GM04504 (cell line): Measurements from ENCODE around the gene VANGL2.

ENCODE experiments used
- DNase-seq: peaks from one replicate; pipeline ENCODE4 v3.0.0-alpha.2; 2012; ENCODE audit warnings: low read depth

The VANGL2 gene

DNA sequence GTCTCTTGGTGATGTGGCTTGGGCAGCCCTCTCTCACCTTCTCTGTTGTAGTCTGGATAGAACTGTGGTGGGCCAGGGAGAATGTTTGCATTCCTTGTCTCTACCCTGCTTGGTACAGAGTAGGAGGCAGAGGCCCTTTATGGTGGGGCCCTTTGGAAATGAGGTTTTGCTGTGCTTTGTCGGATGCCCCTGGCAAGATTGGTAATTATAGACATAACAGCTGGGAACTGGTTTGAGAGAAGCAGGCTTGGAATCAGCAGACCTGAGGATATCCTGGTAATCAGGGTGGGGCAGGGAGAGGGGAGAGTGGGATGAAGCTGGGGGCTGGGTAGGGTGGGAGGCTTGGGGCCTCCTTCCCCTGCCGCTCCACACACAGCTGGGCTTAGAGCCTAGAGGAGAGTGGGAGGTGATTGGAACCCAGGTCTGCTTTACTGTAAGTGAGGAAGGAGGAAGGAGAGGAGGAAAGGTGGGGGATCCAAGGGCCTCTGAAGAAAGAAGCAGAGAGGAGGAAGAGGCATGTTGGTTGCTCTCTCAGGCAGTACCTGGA, 5.0 kb downstream of the VANGL2 start:
- DNase-seq = no peak

DNA sequence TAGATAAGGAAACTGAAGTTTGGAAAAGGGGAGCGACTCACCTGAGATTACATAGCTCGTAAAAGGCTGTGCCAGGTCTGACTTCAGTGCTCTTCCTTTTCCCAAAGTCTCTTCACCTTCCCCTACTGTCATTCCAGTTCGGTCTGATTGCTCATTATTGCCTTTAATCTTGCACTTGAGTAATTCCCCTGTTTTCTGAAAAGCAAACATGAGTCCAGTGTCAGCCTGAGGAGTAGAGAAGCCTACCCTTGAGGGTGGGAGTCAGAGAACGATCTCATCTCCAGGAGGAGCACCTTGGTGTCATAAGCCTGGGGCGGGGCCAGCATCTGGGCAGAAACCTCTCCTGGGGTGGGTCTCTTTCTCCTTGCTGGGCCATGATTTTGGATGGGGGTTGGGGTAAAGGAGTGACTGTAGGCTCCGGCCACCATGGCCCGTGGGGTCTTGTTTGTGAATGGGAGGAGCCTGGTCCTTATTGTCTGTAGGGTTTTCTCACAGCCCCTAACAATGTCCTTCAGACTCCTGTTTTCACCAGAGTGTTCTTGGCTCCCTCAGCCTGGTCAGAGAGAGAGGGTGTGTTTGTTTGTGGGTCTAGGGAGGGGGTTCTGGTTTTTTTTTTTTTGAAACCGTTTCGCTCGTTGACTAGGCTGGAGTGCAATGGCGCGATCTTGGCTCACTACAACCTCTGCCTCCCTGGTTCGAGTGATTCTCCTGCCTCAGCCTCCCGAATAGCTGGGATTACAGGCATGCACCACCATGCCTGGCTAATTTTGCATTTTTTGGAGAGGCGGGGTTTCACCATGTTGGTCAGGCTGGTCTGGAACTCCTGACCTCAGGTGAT, 6.0 kb downstream of the VANGL2 start:
- no peak for DNase-seq

DNA sequence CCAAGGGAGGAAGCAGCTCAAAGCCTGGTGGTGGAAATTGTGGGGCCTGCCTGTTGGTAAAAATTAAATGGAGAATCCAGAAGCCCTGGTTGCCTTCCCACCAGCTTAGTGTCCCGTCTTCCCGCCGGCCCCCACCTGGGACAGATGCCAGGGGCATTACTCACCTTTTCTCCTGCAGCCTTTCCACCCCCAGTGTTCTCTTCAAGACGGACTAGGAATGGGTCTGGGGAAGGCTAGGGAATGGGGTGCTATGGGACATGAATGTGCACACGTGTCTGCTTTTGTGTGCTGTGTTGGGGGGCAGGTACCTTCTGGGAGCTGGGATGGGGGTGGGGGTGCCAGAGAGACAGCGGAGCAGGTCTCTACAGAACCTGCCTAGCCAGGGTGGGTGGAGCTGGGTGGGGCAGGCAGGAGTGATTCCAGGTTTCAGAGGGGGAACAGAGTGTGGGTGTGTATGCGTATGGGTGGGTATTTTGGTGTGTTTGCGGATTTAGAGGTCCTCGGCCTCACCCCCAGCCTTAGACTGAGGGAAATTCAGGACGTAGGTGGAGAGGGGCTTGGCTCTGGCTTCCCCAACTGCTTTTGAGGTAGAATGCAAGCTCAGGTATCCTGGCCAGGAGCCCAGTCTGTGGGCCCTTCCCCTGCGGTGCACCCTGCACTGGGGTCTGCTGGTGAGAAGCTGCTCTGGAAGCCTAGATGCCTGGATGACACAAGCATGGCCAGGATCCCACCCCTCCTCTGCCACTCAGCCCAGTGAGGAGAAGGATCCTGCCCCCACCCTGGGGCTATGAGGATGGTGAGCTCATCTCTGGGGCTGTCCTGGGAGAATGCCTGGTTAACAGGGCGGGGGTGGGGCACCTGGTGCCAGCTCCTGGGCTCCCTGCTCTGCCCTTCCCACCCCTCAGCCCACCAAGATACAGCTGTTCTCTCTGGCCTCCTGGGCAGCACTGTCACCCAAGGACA, 7.8 kb downstream of the VANGL2 start:
- no peak for DNase-seq

DNA sequence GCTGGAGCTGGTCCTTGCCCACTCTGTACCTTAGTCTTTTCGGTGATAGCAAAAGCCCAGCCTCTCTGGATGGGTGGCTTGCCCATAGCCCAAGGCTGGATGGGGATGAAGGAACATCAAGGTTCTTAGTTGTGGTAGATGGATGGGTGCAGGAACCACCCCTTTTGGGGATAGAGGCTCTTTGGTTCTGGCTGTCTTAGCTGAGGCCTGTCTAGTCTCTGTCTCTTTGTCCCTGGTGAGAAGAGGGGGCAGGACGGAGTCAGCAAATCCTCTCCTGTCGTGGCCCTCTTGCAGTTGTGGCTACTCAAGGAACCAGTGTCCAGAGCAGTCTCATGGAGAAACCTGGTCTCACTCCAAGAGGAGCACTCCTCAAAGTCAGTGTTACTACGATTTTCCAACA, 8.5 kb downstream of the VANGL2 start:
- no peak for DNase-seq

DNA sequence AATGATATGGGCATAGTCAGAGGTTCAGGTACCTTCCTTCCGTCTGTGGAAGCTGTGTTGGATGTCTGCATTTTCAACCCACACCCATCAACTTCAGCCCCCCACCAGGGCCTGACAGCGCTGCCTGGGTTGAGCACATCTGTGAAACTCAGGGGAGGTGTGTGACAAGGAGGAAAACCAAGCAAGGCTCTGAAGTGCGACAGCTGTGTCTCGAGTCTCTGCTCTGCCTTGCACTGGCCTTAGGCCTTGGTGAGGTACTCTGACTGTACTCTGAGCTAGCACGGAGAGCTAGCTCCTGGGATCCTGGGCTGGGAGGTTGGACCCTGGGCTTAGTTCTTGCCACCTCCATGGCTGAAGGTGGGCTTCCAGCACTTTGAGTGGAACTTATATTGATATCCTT, 9.1 kb downstream of the VANGL2 start:
- DNase-seq = no peak

DNA sequence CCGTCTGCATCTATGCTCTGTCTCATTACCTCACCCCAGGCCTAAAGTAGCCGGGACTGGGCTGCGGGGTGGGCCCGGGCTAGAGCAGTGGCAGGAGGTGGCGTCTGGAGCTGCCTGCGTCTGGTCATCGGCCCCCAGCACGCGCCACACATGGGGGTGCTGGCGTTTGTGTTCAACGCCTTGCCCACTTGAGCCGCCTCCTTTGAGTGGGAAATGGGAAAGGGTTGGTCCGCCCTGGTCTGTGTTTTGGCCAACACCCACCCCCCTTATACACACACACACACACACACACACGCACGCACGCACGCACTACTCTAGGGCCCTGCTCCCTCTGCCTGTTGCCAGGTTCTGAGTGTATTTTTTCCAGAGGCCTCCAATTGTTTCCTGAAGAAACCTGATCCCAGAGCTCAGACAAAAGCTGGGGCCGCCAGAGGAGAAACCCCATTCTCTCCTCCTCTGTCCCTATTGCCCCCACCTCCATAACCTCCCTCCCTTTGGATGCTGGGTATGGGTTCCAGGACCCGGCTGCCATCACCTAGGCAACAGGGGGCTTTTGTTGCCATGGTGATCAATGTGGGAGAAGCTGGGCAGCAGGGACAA, 10.1 kb downstream of the VANGL2 start:
- DNase-seq = peak; percentile 0

DNA sequence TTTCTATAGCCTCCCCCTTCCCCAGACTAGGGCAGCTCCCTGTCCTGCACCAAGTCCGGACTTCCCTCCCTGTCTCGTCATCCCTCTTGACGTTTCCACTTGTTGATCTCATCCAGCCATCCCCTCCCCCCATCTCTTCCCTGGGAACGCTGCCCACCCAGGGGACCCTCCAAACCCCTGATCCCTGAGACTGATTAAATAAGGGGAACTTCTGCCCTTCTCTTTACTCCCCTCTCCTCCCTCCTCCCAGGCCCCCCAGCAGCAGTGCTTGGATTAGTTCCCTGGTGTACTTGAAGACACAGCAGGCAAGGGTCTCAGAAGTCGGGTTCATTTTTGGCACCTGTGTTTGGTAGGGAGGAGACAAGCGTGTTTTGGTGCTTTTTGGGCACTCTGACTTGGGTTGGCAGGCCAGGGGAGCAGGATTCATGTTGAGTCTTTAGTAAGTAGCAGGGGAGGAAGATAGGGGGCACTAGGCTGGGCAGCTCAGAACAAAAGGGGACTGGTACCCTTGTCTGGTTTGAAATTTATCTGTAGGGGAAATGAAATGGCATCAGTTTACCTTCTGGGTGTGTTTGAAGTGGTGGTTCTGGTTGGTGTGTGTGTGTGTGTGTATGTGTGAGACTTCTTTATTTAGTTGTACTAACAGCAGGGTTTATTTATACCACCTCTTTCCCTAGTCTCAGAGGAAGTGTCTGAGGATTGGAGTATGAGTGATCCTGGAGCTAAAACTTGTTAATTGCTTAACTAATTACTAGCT, 11.1 kb downstream of the VANGL2 start:
- DNase-seq = no peak

DNA sequence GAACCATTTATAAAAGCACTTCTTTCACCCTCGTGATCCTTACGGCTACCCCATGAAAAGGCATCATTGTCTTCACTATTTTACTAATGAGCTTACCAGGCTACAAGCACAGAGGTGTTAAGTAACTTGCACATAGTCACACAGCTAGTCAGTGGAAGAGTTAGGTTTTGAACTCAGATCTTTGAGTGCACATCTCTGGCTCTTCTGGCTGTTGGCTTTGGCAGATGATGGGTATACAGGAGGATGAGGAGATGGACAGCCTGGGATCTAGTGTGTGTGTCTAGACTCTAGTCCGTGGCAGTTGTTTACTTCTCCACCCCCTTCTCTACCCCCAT, 11.6 kb downstream of the VANGL2 start:
- DNase-seq = no peak

DNA sequence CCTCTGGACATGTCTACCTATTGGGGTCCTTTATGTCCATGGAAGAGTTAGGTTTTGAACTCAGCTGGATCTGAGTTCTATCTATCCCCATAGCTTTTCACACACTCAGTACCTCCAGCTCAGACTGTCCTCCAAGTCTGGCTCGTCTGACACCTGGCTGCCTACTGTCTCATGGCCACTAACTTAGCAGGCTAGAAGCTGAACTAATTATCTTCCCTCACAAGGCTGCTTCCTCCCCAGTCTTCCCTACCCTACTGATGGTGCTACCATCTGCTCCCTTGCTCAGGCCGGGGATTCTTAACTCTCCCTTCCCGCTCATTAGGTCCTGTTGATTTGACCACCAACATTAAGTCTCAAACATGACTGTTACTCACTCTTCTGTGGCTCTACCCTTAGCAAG, 13.4 kb downstream of the VANGL2 start:
- no peak for DNase-seq

DNA sequence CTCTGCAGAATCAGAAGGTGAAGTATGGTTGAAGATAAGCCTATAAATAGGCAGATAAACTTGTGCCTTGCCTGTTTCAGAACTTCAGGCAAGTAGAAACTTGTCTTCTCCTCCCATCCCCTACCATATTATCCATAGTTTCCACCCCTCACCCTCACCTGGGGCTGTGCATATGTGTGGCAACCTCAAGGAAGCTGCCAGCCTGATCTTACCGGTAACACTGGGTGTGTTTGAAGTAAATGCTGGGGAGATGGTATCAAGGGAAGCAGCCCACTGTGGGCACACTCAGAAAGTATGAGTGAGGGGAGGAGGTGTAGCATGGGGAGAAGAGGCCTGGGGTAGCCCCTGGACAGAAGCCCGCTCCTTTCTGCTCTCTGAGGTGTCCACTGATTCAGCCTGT, 14.5 kb downstream of the VANGL2 start:
- no peak for DNase-seq

DNA sequence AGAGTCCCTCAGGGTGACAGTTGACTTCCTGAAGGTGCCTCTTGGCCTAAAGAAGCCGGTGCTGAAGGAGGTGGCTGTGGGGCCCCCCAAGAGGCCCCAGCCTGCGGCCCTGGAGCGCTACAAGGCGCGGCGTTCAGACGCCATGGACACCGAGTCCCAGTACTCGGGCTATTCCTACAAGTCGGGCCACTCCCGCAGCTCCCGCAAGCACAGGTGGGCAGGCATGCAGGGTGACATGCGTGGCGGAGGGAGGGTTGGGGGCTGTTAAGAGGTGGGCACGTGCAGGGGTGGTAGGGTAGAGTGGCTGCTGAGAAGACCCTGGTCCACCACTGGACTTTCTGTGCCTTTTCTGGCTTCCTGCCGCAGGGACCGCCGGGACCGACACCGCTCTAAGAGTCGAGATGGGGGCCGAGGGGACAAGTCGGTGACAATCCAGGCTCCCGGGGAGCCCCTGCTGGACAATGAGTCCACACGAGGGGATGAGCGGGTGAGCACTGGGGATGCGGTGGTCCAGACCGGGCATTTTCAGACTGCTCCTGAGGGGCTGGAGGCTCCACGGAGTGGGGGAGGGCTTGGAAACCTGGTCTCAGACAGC, 15.4 kb downstream of the VANGL2 start:
- DNase-seq = no peak

DNA sequence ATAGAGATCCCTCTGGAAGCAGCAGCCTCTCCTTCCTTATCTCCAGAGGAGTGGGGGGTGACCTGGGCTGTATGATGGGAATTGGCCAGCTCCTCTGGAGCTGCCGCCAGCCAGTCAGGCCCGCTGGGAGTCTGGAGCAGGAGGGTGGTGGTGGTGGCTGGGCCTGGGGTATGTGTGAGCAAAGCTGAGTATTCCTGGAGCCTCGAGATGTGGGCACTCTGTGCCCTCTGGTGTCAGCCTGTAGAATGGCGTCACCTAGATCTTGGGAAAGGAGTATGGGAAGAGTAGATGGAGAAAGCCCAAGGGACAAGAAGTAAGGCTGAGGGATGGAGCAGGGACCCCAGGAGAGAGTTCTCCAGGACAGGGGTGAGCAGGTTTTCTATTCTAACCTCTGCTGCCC, 16.0 kb downstream of the VANGL2 start:
- DNase-seq = no peak

DNA sequence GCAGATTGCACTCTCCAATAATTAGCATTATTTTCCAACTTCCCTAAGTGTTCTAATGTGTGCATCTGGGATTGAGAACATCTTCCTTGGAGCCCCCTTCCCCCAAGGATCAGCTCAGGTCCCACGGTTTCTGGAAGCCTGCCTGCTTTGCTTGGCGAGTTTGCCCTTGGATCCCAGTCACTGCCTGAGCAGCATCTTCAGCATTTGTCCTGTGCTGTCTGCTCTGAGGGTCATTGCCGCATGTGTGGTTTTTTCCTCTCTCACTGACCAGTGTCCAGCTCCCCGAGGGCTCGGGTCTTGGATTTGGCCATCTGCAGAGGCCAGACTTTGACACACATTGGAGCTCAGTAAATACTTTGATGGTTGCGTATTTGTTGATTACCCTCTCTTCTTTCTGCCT, 18.1 kb downstream of the VANGL2 start:
- DNase-seq = no peak

DNA sequence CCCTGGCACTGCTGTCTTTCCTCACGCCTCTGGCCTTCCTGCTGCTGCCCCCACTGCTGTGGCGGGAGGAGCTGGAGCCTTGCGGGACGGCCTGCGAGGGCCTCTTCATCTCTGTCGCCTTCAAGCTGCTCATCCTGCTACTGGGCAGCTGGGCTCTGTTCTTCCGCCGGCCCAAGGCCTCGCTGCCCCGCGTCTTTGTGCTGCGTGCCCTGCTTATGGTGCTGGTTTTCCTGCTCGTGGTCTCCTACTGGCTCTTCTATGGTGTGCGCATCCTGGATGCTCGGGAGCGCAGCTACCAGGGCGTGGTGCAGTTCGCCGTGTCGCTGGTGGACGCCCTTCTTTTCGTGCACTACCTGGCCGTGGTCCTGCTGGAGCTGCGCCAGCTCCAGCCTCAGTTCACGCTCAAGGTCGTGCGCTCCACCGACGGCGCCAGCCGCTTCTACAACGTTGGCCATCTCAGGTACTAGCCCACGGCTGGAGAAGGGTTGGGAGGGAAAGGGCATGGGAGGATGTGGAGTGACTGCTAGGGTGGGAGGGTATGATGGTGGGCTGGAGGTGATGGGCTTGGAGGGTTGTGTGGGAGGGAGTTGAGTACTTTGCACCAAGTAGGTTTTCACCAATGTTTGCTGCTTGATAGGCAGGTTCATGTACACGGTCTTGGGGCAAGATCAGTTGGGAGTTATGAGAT, 18.9 kb downstream of the VANGL2 start:
- no peak for DNase-seq

DNA sequence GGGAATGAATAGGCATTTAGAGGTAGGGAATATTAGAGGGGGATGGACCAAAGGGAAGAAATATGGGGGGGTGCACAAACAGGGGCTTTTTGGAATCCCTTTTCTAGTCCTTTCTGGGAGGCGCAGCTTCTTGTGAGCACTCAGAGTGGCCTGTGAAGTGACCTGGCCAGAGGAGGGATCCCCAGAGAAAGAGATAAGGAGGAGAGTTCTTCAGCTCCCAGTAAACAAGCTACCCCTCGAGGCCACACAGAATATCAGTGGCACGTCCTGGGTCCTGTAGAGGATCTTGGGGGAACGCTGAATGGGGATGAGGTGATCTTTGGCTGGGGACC, 19.4 kb downstream of the VANGL2 start:
- no peak for DNase-seq

DNA sequence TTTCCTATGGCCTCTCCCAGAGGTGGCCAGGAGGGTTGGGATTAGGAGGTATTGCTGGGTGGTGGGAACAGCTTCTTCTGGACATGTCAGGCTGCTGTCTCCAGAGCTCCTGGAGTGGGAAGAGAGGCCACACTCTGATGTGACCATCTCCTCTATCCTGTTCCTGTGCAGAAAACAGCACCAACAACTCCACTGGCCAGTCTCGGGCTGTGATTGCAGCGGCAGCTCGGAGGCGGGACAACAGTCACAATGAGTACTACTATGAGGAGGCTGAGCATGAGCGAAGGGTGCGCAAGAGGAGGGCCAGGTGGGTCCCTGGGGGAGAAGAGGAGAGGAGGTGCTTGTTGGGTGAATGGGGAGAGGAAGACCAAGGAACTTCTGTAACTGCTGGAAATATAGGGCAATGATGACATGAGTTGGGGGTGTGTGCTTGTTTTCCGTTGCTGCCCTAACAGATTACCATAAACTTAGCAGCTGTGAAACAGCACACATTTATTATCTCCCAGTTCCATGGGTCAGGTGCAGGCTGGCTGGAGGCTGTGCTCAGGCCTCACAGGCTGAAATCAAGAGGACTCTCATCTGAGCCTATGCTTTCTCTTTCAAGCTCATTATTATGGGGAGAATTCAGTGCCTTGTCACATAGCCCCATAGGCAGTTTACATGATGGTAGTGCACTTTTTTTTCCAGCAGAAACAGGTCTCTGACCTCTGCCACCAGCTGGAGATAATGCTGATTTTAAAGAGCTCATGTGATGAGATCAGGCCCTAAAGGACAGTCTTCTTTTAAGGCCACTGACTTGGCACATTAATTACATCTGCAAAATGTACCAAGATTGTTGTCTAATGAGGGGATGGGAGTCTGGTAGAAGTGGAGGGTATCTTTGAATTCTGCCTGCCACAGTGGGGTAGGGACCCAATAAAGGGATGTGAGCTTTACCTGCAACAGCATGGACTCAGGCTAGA, 20.8 kb downstream of the VANGL2 start:
- DNase-seq = no peak

DNA sequence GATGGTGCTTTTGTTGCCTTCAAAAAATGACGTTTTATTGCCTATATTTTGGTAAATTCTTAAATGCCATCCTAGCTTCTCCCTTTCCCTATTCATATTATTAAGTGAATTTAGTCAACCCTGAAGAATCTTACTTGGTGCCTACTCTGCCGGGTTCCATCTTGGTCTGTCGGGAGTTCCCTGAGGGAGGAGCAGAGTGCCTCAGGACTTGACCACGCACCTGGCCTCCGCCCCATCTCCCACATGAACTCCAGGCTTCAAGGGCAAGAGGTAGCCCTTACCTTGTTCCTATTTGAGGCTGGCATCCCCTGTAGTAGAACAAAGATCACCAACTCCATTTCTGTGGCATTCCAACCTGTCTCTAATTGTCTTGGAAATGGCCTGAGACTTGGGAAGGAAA, 21.5 kb downstream of the VANGL2 start:
- DNase-seq = no peak

DNA sequence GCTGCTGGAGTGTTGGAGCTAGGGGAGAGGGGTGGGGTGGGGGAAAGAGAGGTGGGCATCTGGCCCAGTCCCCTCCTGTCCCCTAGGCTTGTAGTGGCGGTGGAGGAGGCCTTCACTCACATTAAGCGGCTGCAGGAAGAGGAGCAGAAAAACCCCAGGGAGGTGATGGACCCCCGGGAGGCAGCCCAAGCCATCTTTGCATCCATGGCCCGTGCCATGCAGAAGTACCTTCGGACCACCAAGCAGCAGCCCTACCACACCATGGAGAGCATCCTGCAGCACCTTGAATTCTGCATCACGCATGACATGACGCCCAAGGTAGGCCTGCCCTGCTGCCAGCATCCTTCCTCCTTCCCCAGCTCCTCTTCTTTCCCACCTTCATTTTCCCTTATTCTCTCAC, 23.6 kb downstream of the VANGL2 start:
- no peak for DNase-seq

DNA sequence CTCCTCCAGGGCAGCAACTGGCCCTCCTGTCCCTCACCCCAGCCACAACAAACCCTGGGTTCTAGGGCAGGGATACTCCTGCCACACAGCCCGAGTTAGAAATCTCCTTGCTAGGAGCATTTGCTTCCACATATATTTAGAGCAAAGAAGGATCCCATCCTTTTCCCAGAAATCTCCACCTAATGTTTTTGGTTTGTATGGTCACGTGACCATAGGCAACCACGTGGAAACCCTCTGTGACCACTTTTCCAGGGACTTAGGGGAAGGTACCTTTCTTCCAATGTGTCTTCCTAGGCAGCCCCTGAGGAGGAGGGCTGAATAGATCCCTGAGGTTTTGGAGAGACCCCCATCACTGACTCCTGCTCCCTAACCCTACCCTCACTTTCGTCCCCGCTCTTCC, 25.5 kb downstream of the VANGL2 start:
- no peak for DNase-seq

DNA sequence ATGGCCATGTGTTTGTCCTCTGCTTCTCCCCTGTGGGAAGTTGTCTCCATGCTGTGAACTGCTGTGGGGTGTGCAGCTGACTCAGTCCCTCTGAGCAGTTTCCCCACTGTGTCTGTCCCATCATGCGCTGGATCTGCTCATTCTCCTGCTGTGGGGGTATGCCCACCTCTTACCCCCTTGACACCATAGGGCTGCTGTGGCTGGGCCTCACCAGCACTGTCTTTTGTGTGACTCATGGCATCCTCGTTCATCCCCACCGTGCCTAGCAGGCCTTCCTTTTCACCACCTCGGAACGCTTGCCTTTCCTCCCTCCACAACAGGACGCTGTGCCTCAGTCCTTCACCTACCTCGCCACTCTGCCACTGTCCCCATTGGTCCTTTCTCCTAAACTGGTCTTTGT, 27.3 kb downstream of the VANGL2 start:
- DNase-seq = no peak
